ENCODE data around the gene PLA2R1. TPM values are rescaled to one million over a fixed set of nuclear protein-coding genes. Genes with fewer than 3 reads are reported as not detected.

Gene PLA2R1
- total and polyA plus RNA-seq, 10 of the 15 experiments (the other 5 are each of a cell fraction or from before 2014, with no cell fraction given), result 0.01 to 0.05 (median 0.02) TPM; not detected in 6

DNA sequence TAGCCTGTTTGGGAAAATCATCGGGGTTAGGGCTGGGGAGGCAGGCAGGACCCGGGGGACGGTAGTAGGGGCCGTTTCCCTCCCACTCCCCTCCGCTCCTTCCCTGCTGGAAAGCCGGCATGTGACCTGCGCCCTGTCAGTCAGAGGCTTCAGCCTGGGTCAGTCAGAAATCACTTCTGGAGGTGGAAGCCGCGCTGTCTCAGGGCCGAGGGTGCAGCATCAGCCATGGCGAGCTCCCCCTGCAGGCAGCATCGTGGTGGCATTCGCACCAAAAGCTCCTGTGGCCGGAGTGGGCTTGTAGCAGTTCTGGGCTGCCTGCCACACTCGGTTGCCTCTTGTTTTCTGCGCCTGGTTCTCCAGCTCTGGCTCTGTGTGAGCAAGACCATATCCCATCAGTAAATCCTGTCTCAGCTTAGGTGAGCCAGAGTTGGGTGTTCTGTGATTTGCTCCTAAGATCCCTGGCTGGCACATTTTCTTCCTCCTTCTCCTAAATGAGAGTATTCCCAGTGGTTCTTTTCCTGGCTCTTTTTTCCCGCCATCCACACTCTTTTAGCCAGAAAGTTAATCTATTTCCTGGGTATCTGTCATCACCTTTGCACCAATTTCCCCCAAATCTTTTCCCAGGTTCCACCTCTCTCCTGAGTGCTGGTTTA lies 140.5 kb downstream of the PLA2R1 start:
- FAIRE-seq (peak; percentile 38), ATAC-seq (peak; percentile 97), DNase-seq (ENCODE audit: low read depth, low spot score) (no peak)
- H3K4me3 ChIP-seq, result 0 out of 2 replicates have a peak overlapping the region, but pooled peaks have one; percentile 16
- no peaks in the 10 kb centered on the region for H3K9me3 ChIP-seq (replicated peaks; ENCODE audit: control insufficient read depth, insufficient read depth, low read length)
- 8% methylated on average over 17 of the region's 17 CpGs for WGBS (ENCODE audit: insufficient coverage, insufficient replicate concordance, low lambda C conversion rate, missing lambda C conversion rate)
- peak overlapping the region; percentile 56 for H3K4me2 ChIP-seq (ENCODE audit: control insufficient read depth, insufficient read depth)
- H3K9ac ChIP-seq (ENCODE audit: control insufficient read depth, insufficient read depth, low read length), result peak overlapping the region; percentile 17
- ChIA-PET POLR2A (interaction anchor here (0.6 to 46.2 kb wide), 3 partner anchors 22 to 392 kb away, joined by 3 to 840 read pairs (median 4); partner anchors contain the start of gene LY75), SMC1A (ENCODE audit: uncharacterized antibody, unreplicated experiment) (interaction anchor here (0.7 to 51.7 kb wide), 9 partner anchors 2 to 207 kb away, joined by 3 to 1536 read pairs (median 4); partner anchors contain the start of gene LY75), RAD21 (ENCODE audit: unreplicated experiment) (interaction anchor here (0.6 to 6.9 kb wide), 14 partner anchors 10 to 77 kb away, joined by 3 to 137 read pairs (median 6); partner anchors contain the start of gene LY75), CTCF (interaction anchor here (0.6 to 11.6 kb wide), 29 partner anchors 9 to 766 kb away, joined by 3 to 335 read pairs (median 4); partner anchors contain the start of gene LY75)
- no peaks in the 10 kb centered on the region for H3K36me3 ChIP-seq (ENCODE audit: control insufficient read depth in 2 of 2, insufficient read depth in 2 of 2, low read length in 1 of 2)
- H3K79me2 ChIP-seq (ENCODE audit: control insufficient read depth, insufficient read depth, low read length), result no peaks in the 10 kb centered on the region
- in situ Hi-C loops (cut with MboI) (no loop called here), intact Hi-C loops (cut with micrococcal nuclease; ENCODE audit: unreplicated experiment) (loop anchor here (1.0 to 5.0 kb wide), 2 partner anchors 19 to 125 kb away; partner anchors contain the start of gene CD302)
- no peaks in the 10 kb centered on the region for H4K20me1 ChIP-seq (ENCODE audit: control insufficient read depth, insufficient read depth)
- peak overlapping the region; percentile 74 for H2AFZ ChIP-seq (ENCODE audit: control insufficient read depth, low read depth, low read length)
- peak overlapping the region; percentile 4 for H3K27ac ChIP-seq (ENCODE audit: control insufficient read depth, insufficient read depth)
- TSS peak; percentile 93 for BruUV-seq (replicated peaks)
- no peaks in the 10 kb centered on the region for H3K27me3 ChIP-seq (replicated peaks in 1 of 2; ENCODE audit: control insufficient read depth in 2 of 2, insufficient read depth in 2 of 2, low read length in 1 of 2)
- peaks cover 13% of the 10 kb centered on the region for H3K4me1 ChIP-seq (ENCODE audit: control insufficient read depth, insufficient read depth, low read length)
- TF ChIP-seq TAF1 (IDR thresholded peaks at IDR 0.05; ENCODE audit: borderline replicate concordance, low read depth, low read length) (0 out of 2 replicates have a peak, but pooled peaks have one; percentile 28), CEBPB (IDR thresholded peaks at IDR 0.05; ENCODE audit: borderline replicate concordance in 1 of 2, low read depth in 2 of 2, low read length in 2 of 2) (no peak), IKZF1 (conservative IDR thresholded peaks at IDR 0.05) (peak; percentile 41), BHLHE40 (IDR thresholded peaks at IDR 0.05; ENCODE audit: borderline replicate concordance in 1 of 2, low read depth in 2 of 2, low read length in 1 of 2) (peak; percentile 18 to 68; a peak in 2 of 4 replicates), EED (IDR thresholded peaks at IDR 0.05; ENCODE audit: low read depth) (peak; percentile 62; the same call in 1 of the 2 replicates), PAX5 (IDR thresholded peaks at IDR 0.05; ENCODE audit: borderline replicate concordance, low read depth, low read length) (peak; percentile 69; the same call in 1 of the 2 replicates), CBX5 (IDR thresholded peaks at IDR 0.05; ENCODE audit: low read depth) (peak; percentile 36; the same call in 1 of the 2 replicates), RAD51 (IDR thresholded peaks at IDR 0.05) (0 out of 2 replicates have a peak, but pooled peaks have one; percentile 20), RUNX3 (IDR thresholded peaks at IDR 0.05; ENCODE audit: low read length) (peak; percentile 15; the same call in 1 of the 2 replicates), PKNOX1 (IDR thresholded peaks at IDR 0.05) (peak; percentile 91), IRF3 (IDR thresholded peaks at IDR 0.05) (no peak), ZNF24 (IDR thresholded peaks at IDR 0.05) (0 out of 2 replicates have a peak, but pooled peaks have one; percentile 33), TCF12 (IDR thresholded peaks at IDR 0.05; ENCODE audit: low read depth, low read length) (no peak)
- TF ChIP-seq, protein P1, sequence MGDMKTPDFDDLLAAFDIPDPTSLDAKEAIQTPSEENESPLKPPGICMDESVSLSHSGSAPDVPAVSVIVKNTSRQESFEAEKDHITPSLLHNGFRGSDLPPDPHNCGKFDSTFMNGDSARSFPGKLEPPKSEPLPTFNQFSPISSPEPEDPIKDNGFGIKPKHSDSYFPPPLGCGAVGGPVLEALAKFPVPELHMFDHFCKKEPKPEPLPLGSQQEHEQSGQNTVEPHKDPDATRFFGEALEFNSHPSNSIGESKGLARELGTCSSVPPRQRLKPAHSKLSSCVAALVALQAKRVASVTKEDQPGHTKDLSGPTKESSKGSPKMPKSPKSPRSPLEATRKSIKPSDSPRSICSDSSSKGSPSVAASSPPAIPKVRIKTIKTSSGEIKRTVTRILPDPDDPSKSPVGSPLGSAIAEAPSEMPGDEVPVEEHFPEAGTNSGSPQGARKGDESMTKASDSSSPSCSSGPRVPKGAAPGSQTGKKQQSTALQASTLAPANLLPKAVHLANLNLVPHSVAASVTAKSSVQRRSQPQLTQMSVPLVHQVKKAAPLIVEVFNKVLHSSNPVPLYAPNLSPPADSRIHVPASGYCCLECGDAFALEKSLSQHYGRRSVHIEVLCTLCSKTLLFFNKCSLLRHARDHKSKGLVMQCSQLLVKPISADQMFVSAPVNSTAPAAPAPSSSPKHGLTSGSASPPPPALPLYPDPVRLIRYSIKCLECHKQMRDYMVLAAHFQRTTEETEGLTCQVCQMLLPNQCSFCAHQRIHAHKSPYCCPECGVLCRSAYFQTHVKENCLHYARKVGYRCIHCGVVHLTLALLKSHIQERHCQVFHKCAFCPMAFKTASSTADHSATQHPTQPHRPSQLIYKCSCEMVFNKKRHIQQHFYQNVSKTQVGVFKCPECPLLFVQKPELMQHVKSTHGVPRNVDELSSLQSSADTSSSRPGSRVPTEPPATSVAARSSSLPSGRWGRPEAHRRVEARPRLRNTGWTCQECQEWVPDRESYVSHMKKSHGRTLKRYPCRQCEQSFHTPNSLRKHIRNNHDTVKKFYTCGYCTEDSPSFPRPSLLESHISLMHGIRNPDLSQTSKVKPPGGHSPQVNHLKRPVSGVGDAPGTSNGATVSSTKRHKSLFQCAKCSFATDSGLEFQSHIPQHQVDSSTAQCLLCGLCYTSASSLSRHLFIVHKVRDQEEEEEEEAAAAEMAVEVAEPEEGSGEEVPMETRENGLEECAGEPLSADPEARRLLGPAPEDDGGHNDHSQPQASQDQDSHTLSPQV (IDR thresholded peaks at IDR 0.05), result 0 out of 2 replicates have a peak, but pooled peaks have one; percentile 28
- TF ChIP-seq, protein P2, sequence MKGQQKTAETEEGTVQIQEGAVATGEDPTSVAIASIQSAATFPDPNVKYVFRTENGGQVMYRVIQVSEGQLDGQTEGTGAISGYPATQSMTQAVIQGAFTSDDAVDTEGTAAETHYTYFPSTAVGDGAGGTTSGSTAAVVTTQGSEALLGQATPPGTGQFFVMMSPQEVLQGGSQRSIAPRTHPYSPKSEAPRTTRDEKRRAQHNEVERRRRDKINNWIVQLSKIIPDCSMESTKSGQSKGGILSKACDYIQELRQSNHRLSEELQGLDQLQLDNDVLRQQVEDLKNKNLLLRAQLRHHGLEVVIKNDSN (IDR thresholded peaks at IDR 0.05; ENCODE audit: borderline replicate concordance, extremely low read length, insufficient read depth, low read depth, low read length), result peak; percentile 28
